ENCODE results near the gene CD8A. TPM values are rescaled to one million over a fixed set of nuclear protein-coding genes. Genes with fewer than 3 reads are reported as not detected.
"Not testable (repeated sequence)": the region's sequence is repeated elsewhere in the genome, so short reads cannot be mapped to it uniquely, and the experiment has no call there.

CD8A gene
- total RNA-seq, result 0.13 and 0.19 TPM in 2 replicates
- long read RNA-seq, result 0 reads

- DNase-seq (ENCODE audit: low spot score, unreplicated experiment), result no peak
- H3K4me1 Mint-ChIP-seq (ENCODE audit: low read depth), result peaks cover 5% of the 10 kb centered on the region
- H3K9me3 Mint-ChIP-seq (ENCODE audit: low read depth), result peaks cover 10% of the 10 kb centered on the region
- no peak for TF ChIP-seq CTCF (IDR thresholded peaks at IDR 0.05; ENCODE audit: unreplicated experiment)
- peaks cover 87% of the 10 kb centered on the region for H3K27me3 Mint-ChIP-seq
- peaks cover under 1% of the 10 kb centered on the region for H3K36me3 Mint-ChIP-seq (ENCODE audit: insufficient read depth)
- peak within 1 kb of the TSS; percentile 40 for H3K4me3 Mint-ChIP-seq (ENCODE audit: low read depth)
- peak within 1 kb of the TSS; percentile 72 for H3K27ac Mint-ChIP-seq
Measured at GRCh38 chr2:86790676-86791572, at the start of gene CD8A. Gene CD8A (minus strand): TSS chr2:86790913. CDS start chr2:86790825, 88 bp downstream.

GRCh38 chr2:86839871-86840548, 49.3 kb upstream of the CD8A start:
- H3K27me3 Mint-ChIP-seq; H3K36me3 Mint-ChIP-seq (ENCODE audit: insufficient read depth); H3K4me1 Mint-ChIP-seq (ENCODE audit: low read depth); H3K27ac Mint-ChIP-seq; DNase-seq (ENCODE audit: low spot score, unreplicated experiment); H3K9me3 Mint-ChIP-seq (ENCODE audit: low read depth); H3K4me3 Mint-ChIP-seq (ENCODE audit: low read depth): not testable (repeated sequence)

- H3K4me1 Mint-ChIP-seq (ENCODE audit: low read depth); DNase-seq (ENCODE audit: low spot score, unreplicated experiment); H3K36me3 Mint-ChIP-seq (ENCODE audit: insufficient read depth); H3K4me3 Mint-ChIP-seq (ENCODE audit: low read depth); H3K9me3 Mint-ChIP-seq (ENCODE audit: low read depth); H3K27ac Mint-ChIP-seq: not testable (repeated sequence)
- peaks cover 10% of the 10 kb centered on the region for H3K27me3 Mint-ChIP-seq
Measured at GRCh38 chr2:86839455-86839854, 48.7 kb upstream of the CD8A start.

- not testable (repeated sequence) for DNase-seq (ENCODE audit: low spot score, unreplicated experiment); H3K36me3 Mint-ChIP-seq (ENCODE audit: insufficient read depth); H3K9me3 Mint-ChIP-seq (ENCODE audit: low read depth); H3K4me3 Mint-ChIP-seq (ENCODE audit: low read depth); H3K27me3 Mint-ChIP-seq; H3K4me1 Mint-ChIP-seq (ENCODE audit: low read depth); H3K27ac Mint-ChIP-seq
Measured at GRCh38 chr2:86837714-86838113, 47.0 kb upstream of the CD8A start.

- not testable (repeated sequence) for H3K4me3 Mint-ChIP-seq (ENCODE audit: low read depth); H3K27me3 Mint-ChIP-seq; H3K4me1 Mint-ChIP-seq (ENCODE audit: low read depth); H3K27ac Mint-ChIP-seq; H3K9me3 Mint-ChIP-seq (ENCODE audit: low read depth); H3K36me3 Mint-ChIP-seq (ENCODE audit: insufficient read depth); DNase-seq (ENCODE audit: low spot score, unreplicated experiment)
Measured at GRCh38 chr2:86836915-86837695, 46.4 kb upstream of the CD8A start.

- H3K27me3 Mint-ChIP-seq, result peaks cover 13% of the 10 kb centered on the region
- H3K36me3 Mint-ChIP-seq (ENCODE audit: insufficient read depth); DNase-seq (ENCODE audit: low spot score, unreplicated experiment); H3K27ac Mint-ChIP-seq; H3K9me3 Mint-ChIP-seq (ENCODE audit: low read depth); H3K4me3 Mint-ChIP-seq (ENCODE audit: low read depth); H3K4me1 Mint-ChIP-seq (ENCODE audit: low read depth): not testable (repeated sequence)
Measured at GRCh38 chr2:86835548-86835889, 44.8 kb upstream of the CD8A start.

- Mint-ChIP-seq H3K27ac (no peak overlapping the region), H3K4me3 (ENCODE audit: low read depth) (no peak overlapping the region), H3K36me3 (ENCODE audit: insufficient read depth) (no peaks in the 10 kb centered on the region), H3K4me1 (ENCODE audit: low read depth) (no peaks in the 10 kb centered on the region), H3K27me3 (peaks cover 17% of the 10 kb centered on the region), H3K9me3 (ENCODE audit: low read depth) (no peaks in the 10 kb centered on the region)
- TF ChIP-seq CTCF (IDR thresholded peaks at IDR 0.05; ENCODE audit: unreplicated experiment), result no peak
- DNase-seq (ENCODE audit: low spot score, unreplicated experiment), result no peak
Measured at GRCh38 chr2:86833315-86833714, 42.6 kb upstream of the CD8A start.
